NCI-H345 treated with DMSO at 0.1 percent for 48 hours (cell line): ENCODE data around the gene F2RL3.
"Not testable (repeated sequence)": the region's sequence is repeated elsewhere in the genome, so short reads cannot be mapped to it uniquely, and the experiment has no call there.

Source experiments
- DNase-seq: peaks from one replicate; lab custom pipeline; 2025; ENCODE audit not compliant: unreplicated experiment; lab: John Stamatoyannopoulos, UW

F2RL3 gene

DNA sequence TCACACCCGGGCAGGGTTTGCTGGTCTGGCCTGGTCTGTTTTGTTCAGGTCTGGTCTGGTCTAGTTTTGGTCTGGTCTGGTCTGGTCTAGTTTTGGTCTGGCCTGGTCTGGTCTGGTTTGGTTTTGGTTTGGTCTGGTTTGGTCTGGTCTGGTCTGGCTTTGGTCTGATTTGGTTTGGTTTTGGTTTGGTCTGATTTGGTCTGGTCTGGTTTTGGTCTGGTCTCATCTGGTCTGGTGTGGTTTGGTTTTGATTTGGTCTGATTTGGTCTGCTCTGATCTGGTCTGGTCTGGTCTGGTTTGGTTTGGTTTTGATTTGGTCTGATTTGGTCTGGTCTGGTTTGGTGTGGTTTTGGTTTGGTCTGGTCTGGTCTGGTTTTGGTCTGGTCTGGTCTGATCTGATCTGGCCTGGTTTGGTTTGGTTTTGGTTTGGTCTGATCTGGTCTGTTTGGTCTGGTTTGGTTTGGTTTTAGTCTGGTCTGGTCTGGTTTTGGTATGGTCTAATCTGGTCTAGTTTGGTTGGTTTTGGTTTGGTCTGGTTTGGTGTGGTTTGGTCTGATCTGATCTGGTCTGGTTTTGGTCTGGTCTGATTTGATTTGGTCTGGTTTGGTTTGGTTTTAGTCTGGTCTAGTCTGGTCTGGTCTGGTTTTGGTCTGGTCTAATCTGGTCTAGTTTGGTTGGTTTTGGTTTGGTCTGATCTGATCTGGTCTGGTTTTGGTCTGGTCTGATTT lies 14.4 kb upstream of the F2RL3 start:
- no peak for DNase-seq

DNA sequence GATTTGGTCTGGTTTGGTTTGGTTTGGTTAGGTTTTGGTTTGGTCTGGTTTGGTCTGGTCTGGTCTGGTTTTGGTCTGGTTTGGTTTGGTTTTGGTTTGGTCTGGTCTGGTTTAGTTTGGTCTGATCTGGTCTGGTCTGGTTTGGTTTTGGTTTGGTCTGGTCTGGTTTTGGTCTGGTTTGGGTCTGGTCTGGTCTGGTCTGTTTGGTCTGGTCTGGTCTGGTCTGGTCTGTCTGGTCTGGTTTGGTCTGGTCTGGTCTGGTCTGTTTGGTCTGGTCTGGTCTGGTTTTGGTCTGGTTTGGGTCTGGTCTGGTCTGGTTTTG lies 13.9 kb upstream of the F2RL3 start:
- not testable (repeated sequence) for DNase-seq

DNA sequence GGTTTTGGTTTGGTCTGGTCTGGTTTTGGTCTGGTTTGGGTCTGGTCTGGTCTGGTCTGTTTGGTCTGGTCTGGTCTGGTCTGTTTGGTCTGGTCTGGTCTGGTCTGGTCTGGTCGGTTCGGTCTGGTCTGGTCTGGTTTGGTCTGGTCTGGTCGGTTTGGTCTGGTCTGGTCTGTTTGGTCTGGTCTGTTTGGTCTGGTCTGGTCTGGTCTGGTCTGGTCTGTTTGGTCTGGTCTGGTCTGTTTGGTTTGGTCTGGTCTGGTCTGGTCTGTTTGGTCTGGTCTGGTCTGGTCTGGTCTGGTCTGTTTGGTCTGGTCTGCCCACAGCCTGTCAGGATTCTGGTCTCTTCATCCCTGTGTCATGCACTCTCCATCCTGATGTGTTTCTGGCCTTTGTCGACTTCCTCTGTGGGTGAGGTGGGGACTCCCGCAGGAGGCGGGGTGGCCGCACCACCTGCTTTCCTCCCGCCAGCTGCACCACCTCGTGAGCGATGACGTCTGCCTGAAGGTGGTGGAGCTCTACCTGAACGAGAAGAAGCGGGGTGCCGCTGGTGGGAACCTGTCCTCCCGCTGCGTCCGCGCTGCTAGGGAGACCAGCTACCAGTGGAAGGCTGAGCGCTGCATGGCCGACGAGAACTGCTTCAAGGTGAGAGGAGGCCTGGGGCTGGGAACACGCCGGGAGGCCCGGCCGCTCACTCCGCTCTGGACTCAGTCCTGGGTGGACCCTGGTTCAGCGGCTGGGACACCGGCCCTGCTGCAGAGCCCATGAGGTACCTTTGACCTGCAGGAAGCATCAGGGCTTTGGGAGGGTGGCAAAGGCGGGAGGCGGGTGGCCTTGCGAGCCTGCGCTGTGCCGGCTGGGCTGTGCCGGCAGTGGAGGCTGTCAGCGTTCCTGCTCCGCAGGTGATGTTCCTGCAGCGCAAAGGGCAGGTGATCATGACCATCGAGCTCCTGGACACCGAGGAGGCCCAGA lies 12.9 kb upstream of the F2RL3 start:
- DNase-seq: no peak

DNA sequence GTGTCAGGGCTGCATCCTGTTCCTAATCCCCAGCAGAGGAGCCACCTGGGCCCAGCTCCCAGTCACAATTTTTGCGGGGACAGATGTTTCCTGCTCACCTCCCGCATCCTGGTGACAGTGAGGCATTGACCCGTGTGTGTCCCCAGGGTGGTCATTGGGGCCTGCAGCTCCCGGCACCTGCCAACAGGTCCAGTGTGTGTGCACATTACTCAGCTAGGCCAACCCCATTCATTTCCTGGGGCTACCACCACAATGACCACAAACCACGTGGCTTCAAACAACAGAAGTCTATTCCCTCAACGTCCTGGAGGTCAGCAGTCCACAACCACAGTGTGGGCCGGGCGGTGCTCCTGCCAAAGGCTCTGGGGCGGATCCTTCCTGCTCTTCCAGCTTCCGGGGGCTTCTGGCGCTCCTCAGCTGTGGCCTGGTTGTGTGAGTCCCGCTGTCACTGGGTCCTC lies 11.9 kb upstream of the F2RL3 start:
- no peak for DNase-seq

GRCh38 chr19:16877581-16877980 lies 11.2 kb upstream of the F2RL3 start:
- DNase-seq: no peak

- DNase-seq: no peak
Observed at GRCh38 chr19:16878181-16878965, 10.4 kb upstream of the F2RL3 start.

DNA sequence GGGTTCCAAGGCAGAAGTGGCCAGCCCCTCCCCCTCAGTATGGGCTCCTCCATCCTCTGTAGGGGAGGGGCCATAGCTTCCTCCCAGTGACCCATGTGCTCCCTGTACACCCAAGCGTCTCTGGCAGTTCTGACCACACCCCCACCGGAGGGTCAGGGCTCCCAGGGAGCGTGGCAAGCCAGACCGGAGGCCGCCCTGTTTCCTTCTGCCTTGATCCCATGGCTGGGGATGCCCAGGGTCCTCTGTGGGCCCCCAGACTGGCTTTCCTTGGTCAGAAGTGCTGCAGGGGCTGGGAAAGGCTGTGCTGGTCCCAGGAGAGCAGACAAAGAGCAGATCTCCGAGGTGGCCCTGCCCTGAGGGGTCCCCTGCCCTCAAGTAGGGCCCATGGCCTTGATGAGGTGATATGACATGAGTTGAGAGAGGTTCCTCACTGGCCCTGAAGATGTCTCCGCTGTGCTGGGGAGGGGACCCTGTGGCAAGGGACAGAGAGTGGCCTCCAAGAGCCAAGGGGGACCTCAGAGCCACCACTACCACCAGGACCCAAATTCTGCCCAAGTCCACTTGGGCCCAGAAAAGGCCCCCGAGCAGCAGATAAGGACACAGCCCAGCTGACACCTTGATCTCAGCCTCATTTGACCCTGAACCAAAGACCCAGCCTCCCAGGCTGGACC lies 7.8 kb upstream of the F2RL3 start:
- no peak for DNase-seq

DNA sequence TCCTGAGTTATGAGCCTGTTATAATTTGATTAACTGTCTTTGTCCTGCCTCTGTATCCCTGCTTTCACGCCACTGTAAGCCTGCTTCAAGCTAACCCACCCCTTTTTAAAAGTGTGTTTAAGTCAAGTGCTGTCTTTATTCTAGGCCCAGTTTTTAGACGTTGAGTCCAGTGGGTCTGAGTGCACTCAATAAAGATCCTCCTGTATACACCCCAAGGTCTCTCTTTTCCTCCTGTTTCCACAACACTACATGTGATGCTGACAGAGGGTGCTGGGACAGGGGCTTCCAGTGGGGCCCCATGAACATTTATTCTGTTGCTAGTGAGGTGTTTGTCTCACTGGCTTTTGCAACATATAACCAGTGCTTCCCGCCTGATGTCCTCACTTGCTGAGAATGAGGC lies 6.7 kb upstream of the F2RL3 start:
- no peak for DNase-seq

GRCh38 chr19:16883522-16883921 lies 5.3 kb upstream of the F2RL3 start:
- no peak for DNase-seq

DNA sequence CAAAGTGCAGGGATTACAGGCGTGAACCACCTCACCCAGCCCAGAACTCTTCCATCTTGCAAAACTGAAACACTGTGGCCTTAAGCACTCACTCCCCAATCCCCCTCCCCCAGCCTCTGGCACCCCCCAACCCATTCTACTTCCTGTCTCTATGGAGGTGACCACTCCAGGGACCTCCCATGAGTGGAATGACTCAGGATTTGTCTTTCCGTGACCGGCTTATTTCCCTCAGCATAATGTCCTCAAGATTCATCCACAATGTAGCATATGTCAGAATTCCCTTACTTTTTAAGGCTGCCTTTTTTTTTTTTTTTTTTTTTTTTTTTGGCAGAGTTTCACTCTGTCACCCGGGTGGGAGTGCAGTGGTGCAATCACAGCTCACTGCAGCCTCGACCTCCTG lies 3.6 kb upstream of the F2RL3 start:
- DNase-seq: no peak

GRCh38 chr19:16886305-16886880 lies 2.4 kb upstream of the F2RL3 start:
- no peak for DNase-seq

GRCh38 chr19:16887353-16888265 lies 1.2 kb upstream of the F2RL3 start:
- DNase-seq: no peak

DNA sequence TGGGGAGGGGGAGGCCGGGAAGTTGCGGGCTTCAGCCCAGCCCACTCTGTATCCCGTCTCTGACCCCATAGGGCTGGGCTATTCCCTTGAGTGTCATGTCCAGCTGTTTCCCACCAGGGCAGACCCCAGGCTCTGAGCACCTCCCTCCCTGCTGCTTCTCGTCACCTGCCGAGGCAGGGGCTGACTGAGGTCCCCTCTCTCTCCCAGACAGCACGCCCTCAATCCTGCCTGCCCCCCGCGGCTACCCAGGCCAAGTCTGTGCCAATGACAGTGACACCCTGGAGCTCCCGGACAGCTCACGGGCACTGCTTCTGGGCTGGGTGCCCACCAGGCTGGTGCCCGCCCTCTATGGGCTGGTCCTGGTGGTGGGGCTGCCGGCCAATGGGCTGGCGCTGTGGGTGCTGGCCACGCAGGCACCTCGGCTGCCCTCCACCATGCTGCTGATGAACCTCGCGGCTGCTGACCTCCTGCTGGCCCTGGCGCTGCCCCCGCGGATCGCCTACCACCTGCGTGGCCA lies 625 bp downstream of the F2RL3 start:
- no peak for DNase-seq

- no peak for DNase-seq
Observed at GRCh38 chr19:16889883-16890460, 1.2 kb downstream of the F2RL3 start.

DNA sequence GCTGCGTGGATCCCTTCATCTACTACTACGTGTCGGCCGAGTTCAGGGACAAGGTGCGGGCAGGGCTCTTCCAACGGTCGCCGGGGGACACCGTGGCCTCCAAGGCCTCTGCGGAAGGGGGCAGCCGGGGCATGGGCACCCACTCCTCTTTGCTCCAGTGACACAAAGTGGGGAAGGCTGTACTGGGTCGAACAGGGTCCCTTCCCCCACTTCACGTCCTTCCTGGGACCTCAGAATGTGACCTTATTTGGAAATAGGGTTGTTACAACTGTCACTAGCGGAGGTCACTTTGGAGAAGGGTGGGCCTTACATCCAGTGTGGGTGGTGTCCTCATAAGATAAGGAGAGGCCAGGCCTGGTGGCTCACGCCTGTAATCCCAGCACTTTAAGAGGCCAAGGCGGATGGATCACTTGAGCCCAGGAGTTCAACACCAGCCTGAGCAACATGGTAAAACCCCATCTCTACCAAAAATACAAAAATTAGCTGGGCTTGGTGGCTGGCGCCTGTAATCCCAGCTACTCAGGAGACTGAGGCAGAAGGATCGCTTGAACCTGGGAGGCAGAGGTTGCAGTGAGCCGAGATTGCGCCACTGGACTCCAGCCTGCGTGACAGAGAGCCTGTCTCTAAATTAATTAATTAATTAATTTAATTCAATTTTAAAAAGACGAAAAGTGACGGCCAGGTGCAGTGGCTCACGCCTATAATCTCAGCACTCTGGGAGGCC lies 1.8 kb downstream of the F2RL3 start:
- DNase-seq: no peak

- DNase-seq: no peak
Observed at GRCh38 chr19:16891696-16892382, 3.0 kb downstream of the F2RL3 start.

DNA sequence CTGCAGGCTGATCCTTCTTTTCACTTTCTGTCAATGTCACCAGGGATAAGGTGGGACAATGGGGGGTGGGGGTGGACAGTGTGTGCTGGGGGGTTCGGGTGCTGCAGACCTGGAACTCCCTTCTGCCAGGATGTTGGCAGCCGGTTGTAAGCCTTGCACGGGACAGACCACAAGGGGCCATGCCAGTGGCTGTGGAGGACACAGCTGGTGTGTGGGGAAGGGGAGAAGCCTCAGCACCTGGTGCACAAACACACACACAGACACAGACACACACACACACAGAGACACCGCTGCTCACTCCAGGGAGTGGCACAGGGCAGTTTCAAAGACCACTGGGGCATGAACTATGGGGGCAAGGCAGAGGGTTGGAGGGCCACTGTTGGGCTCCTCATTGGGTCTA lies 3.6 kb downstream of the F2RL3 start:
- no peak for DNase-seq
